ELR (cell line): ENCODE data around the gene MEN1.
A peak's percentile ranks its signal among the peaks of the same experiment; 100 is the strongest.

Source experiments
- DNase-seq: peaks from one replicate; pipeline ENCODE4 v3.0.0-alpha.2; 2015; ENCODE audit warnings: low read depth

Gene MEN1

DNA sequence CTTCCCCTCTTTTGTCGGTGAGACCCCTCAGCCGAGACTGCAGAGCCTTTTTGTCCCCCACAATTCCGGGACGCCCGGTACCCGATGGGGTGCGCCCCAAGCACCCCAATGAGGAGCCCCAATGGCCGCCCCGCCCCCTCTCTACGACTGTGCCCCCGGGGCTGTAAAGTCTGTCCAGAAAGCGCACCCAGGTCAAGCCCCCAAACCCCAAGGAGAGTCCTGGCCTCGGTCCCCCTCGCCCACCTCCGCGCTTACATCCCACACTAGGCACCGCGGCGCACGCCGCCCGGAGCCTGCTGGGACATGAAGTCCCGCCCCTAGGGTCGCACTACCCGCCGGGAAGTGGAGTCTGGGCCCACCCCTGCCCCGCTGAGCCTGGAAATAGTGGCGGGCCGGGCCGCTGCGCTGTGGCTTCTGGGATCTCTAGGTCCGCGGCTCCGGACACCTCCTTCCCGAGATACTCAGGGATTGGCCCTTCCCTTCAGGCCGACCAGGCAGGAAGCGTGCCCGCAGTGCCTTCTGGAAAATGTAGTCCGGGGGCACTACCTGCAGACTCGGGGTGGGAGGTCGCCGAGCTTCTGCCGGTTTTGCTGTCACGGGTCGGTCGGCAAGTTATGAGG, at the start of gene MEN1:
Gene MEN1, minus strand, starts transcription at position 281 of the 620 bp plus-strand sequence. CDS start 442 bp downstream, outside the sequence.
- DNase-seq, result peak; percentile 95

DNA sequence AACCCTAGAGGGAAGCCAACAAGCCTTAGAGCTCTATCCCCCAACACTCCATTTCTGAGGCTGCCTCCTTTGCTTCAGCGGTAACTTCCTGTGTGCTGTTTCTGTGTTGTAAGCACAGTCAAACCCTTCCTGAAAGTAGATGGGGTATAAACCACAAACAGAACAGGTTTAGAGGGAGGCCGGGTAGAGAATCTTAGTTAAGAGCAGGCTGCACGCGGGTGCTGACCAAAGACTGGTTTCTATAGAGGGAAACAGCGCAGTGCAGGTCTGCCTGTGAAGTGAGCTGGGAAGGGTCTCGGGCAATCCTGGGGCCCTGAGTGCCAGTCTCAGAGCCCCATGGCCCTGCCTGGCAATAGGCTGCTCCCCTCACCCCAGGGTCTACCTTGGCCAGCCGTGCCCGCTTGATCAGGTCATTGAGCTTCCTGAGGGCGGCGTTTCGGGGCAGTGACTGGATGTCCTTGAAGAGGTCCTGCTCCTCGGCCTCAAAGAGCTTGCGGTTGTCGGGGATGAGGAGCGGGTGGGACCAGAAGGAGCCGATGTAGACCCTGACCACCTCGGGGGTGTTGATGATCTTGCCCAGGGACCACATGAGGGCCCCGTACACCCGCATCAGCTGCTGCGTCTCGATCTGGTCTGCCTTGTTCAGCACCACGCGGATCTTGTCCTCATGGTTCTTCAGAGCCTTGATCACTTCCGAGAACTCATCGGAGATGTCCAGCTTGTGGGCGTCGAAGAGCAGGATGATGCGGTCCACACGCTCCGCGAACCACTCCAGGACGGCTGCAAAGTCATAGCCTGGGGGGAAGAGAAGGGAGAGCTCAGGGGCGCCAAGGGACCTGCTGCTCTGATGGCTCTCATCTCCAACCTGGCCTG, 49.4 kb upstream of the MEN1 start:
- no peak for DNase-seq

DNA sequence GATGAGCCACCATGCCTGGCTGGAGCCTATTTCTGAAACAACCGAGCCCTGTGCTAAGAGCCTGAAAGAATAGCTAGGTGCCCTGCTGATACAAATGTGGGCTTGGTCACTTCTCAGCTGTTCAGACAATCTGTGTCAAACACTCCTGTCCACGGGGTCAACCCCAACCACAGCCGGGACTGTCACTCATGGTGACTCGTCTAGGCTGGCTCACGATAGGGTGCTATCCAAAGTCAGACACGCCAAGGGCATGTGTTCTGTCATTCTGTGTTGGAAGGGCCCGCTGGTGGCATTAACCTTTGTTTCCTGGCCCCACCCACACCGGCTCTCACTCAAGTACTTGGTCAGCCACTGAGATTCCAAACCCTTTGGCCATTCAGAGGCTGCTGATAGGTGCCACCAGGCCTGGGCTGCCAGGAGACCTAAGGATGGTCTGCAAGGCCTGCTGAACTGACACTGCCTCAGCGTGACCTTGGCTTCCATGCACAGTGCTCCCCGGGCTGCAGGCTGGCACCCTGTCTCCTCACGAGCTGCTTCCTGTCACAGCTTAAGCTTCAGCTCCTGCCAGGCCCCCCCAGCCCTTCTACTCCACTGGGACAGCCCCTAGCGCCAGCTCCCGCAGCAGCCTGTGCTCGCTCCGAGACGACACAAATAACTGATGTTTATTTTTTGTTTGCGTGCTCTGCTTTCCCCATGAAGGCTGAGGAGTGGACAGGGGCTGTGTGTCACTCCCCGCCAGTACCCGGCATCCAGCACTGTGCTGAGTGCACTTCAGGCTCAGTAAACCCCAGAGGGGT, 48.3 kb upstream of the MEN1 start:
- peak; percentile 36 for DNase-seq

DNA sequence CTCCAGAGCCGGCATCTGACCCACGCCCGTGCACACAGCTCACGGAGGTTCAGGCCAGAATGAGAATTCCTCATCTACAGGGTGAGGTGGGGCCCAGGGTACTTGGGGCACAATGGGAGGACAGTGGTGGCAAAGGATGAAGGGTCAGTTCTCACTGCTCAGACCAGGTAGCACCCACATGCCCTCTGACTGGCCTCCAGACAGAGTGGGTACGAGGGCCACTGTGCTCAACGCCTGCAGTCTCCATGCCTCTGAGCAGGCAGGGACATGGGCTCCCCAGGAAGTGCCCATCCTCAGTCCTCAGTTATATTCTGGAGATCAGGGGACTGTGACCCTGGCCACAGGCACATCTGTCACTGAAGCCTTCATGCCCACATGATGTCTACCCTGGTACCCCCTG, 47.1 kb upstream of the MEN1 start:
- DNase-seq, result no peak

DNA sequence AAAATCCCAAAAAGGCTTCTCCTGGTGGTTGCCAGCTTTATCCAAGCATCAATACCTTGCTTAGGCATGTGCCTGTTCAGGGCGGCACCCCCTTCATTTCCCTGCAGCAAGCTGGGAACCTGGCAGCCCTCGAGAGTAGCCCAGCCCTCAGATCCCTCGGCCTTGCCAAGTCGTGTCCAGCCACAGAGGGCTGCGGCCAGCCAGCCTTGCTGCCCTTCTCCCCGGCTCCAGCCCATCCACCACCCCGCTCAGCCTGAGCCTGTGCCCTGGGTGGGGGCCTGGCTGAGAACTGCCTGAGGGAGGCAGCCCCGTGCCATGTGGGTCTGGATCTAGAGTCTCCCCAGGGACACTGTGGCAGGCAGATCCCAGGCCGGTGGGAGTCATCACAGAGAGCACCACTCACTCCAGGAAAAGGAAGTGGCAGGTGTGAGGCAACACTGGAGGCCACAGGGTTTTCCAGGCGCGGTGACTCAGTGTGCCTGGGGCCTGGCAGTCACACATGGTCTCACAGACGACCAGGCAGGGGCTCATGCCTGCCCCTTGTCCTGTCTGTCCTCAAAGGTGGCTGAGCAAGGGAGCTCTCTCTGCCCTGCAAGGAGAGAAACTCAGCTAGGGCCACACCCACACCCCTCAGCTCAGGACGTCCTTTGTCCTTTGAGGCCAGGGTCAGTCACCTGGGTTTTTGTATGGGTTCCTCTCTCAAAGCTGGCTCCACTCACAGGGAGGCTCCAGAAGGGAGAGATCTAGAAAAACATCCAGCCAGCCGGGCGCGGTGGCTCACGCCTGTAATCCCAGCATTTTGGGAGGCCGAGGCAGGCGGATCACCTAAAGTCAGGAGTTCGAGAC, 46.3 kb upstream of the MEN1 start:
- peak; percentile 97 for DNase-seq

DNA sequence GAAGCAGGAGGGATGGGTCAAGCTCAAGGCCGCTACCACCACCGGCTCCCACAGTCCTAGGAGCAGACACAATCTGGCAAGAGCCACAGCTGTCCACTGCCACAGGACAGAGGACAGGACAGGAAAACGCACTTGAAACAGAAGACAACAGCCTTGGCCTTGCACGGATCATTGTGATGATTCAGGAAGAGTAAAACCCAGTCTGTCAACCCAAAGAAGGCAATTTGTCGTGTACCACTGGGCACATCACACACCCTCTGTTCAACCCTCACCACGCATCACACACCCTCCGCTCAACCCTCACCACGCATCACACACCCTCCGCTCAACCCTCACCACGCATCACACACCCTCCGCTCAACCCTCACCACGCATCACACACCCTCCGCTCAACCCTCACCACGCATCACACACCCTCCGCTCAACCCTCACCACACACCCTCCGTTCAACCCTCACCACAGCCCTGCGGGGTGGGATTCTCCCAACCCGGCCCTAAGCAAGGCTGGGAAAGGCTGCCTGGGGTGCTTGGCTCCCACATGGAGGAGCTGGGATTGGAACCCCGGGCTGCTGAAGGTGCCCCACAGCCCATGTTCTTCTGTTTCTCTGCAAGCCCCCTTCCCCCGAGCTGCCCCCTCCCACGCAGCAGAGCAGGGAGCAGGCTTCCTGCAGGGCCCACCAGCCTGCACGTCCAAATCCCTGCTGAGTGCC, 45.4 kb upstream of the MEN1 start:
- DNase-seq, result peak; percentile 35

DNA sequence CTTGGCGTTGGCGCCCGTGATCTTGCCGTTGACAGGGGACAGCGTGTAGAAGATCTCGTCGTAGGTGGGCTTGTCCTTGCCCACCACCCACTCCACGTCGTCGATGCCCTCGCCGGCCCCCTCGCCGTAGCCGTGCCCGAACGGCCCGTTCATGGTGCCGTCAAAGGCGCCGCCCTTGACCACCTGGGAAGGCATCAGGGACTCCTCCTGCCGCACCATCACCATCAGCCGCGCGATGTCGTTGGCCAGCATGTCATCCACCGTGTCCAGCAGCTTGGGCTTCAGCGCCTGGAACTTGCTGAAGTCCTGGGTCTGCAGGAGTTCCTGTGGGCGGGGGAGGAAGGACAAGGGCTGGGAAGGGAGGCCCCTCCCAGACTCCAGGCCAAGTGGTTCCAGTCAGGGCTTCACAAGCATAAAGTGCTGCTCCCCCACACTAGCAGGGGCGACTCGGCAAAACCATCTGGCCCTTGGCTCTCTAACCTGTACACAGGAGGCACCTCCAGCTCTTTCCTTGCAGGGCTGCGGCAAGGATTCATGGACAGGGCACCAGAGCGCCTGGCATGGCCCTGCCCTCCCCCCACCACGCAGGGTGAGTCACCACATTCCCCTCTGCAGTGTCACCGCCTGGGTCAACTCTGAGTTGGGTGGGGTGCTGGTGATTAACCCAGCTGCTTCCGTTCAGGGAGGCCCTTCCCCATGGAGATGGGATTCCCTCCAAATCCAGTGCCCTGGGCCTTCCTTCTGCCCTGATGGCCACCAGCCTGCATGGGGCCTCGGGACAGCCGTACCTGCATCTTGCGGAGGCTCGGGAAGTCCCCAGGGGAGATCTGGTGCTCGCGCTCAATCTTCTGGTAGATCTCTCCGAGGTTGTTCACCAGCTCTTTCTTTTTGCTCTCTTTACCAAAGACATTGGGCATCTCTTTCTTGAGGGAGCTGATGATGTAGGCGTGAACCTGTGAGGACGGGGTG, 44.5 kb upstream of the MEN1 start:
- peak; percentile 98 for DNase-seq

DNA sequence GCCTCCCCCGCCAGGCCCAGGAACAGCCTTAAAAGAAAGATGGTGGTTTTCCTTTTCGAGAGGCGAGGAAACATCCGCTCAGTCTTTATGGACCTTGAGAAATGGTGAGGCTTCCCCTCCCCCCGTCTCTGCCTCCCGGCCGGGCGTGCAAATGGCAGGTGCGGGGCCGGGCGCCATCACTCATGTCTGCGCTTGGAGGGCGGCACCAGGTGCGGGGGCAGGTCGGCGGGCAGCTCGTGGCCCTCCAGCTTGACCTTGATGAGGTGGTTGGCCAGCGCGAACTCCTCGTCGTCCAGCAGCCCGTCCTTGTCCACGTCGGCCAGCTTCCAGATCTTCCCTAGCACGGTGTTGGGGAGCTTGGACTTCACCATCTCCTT, 43.8 kb upstream of the MEN1 start:
- no peak for DNase-seq

DNA sequence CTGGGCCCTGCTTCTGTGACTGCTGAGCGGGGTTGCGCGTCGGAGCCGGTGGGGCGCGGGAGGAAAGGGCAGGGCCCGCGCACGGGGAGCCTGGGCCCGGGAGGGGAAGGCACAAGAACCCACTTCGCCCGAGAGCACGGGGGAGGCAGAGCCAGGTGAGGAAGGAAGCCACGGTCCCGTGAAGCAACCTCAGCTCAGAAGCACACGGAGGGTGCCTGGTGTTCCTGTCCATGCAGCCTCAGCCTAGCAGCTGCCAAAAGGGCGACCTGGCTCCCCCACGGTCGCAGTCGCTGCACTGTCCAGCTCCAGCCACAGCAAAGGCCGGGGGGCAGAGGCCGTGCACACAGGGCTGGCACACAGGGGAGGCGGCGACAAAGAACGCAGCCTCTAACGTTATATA, 43.4 kb upstream of the MEN1 start:
- DNase-seq, result no peak

DNA sequence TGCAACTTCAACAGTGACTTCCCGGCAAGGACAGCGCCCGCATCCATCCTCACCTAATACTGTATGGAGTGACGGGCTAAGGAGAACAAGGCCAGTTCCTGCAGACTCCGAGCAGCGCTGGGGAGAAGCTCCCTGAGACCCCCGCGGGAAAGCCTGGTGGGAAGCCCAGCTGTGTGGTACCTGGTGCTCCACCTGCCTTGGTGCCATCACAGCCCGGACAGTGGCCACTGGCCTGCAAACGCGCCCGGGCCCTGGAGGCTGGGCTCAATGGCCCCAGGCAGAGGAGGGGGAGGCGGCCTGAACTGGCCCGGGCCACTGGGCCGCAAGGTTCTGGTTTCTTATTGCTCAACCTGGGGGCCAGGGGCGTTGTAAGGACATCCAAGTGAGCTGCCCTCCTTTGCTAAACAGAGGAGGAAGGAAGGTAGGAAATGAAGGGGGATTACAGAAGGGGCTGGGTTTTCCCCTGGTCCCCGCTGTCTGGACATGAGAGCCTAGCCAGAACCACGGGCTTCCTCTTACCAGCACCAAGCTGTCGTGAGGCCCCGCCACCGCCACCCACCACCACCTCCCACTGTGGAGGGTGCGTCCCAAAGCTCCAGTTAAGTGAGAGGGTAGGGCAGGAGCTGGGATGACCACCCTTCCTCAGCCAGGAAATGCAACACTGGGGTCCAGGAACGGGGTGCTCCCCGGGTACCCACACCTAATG, 42.6 kb upstream of the MEN1 start:
- DNase-seq, result no peak

DNA sequence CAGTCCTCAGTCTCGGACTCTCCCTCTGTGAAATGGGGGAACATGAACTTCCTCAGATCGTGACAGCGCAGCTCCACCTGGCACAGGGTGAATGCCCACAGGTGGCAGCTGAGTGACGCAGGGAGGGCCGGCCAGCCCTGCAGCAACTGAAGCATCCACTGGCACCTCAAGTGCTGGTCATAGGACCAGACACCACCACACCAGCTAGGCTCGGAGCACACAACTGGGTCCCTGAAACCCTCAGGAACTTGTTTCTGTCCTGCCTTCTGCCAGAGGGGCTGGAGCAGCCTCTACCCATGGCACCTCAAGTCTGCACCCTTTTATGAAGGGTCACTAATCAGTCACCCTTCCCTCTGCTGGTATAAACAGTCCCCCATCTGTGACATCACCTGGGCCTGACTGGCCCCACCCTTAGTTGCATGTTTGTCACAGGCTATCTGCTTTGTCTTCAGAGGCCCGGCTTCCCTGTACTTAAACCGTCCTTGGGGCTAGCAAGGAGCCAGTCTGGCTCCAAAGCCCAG, 41.5 kb upstream of the MEN1 start:
- peak; percentile 13 for DNase-seq

DNA sequence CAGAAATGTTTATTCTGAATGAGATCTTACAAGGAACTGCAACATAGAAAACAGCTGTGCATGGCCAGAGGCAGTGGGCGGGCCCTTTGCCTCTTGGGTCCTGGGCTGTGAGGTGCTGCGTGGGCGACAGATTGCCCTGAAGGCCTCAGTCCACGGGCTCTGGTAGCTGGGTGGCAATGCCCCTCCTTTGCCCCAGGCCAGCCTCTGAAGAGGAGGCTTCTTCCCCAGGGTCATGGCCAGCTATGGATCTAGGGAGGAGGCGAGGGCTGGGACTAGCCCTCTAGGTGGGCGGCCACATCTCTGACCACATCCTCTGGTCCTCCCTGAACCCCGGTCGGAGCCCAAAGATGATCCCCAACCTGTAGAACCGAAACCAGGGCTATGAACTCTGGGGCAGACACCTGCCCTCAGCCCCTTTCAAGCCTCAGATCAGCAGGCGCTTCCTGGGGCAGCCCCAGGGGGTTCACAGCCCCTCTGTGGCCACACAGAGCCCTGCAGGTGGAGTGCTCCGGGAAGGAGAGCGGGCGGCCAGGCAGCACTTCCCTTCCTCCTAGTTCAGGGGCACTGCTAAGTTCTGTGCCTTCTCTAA, 40.7 kb upstream of the MEN1 start:
- peak; percentile 56 for DNase-seq

DNA sequence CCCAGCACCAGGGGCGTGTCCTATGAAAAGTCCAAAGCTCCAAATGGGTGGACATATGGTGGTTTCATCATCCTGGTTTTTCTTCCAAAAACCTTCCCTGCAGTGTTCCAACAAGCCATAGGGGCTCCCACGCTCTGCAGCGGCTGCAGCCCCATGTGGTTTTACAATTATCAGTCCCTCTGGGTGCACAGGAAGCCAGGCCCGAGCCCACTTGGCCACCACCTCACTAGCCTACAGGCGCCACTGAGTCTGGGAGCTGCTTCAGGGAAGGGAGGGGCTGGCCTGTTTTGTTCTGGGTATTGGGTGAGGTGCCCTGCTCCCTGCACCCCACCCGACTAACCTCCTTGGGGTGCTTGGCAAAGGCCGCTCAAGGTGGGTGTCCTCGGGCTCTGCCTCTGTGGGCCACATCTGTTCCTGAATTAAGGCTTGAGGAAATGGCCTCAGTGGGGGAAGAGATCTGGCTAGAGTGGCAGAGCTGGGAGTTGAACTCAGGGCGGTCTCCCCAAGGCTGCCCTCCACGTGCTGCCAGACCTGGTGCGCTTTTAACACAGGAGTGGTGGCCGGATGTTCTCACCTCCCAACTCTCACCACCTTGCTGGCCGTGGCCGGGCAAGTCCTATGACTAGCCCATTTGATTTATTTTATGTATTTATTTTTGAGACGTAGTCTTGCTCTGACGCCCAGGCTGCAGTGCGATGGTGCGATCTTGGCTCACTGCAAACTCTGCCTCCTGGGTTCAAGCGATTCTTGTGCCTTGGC, 39.4 kb upstream of the MEN1 start:
- peak; percentile 40 for DNase-seq

DNA sequence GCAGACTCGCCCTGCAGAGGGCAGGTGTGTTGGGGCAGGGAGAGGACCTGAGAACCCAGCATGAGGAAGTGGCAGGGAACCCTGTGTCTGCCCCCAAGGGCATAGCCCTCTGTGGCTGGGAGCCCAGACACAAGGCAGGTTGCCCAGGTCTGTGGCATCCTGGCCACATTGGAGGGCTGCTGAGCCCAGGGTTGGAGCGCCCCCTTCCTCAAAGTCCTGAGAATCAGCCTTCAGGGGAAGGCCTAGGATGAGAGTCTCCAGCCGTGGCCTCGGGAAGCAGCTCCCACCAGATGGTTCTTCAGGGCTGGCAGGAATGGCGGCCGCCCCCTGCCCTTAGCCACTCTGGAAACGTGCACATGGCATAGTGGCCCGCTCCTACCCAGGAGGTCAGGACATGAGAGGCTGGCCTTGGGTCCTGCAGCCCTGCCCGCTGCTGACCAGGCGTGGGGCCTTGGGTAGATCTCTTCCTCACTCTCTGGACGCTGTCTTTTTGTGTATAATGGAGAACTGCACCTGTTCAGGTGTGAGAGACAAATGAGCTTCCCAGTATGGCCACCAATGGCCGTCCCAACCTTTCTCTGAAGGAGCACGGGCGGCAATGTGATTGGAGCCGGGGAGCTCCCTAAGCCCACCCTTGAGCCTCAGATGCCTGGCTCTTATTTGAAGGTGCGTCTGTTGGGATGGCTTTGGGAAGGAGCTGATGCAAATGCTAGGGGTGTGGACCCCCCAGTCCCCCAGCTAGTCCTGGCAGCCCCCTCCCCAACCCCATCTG, 38.7 kb upstream of the MEN1 start:
- DNase-seq, result no peak

DNA sequence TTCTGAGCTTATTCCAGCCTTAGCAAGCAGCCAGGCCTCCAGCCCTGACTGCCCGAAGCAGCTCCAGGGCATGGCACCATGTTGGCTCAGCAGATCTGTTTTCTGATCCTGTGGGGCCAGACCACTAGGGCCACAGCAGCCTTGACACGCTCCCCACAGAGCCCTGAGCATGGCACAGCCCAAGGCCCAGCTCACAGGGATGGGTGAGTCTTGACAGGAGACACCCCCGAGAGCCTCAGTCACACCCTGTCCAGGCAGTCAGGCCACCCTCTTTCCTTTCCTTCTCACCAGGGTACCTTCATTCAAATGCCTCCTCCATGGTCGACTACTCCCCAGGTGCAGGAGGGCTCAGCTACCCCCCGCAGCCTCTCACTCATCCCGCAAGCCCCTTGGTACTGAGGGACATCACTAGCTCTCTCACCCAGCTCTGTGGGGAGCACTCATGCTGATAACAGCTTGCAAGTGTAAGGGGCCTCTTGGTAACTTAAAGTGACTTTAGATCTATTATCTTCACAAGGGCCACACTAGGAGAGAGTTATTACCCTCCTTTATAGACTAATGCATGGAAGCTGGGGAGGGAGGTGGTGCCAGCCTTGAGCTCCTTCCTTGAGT, 38.0 kb upstream of the MEN1 start:
- no peak for DNase-seq

DNA sequence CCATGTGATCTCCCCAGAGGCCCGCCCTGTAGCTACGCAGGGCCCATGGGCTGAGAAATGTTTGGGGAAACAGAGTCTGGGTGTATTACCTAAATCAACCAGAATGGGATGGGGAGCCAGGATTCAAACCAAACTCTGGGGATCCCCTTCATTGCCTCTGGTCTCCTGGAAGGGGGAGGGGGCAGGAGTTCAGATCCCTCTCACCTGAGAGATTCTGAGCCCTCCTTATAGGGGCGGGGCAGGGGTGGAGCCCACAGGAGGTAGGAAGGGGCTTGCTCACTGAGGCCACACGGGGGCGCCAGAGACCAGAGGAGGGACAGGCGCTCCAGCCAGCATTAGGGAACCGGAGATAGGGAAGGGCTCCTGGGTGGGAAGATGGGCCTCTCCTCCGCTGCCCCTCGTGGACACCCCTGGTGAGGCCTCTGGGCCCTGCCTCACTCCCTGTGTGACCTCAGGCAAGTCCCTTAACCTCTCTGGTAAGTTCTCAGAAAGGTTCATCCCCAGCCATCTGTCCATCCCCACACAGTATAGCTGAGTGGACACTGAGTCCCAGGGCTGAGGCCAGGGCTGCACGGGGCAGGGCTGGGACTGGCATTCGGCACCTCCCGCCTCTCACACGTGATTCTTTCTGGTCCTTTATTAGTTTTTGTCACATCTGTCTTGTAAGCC, 36.8 kb upstream of the MEN1 start:
- DNase-seq, result peak; percentile 93
